Retinal pigment epithelial cell (primary cell): ENCODE results near the gene TMEM44.

ENCODE experiments used
- DNase-seq: peaks from one replicate; pipeline ENCODE4 v3.0.0-alpha.2; 2010; ENCODE audit warnings: low read depth
- H3K4me3 ChIP-seq: 2 replicates; pipeline ENCODE4 v1.5.1; 2011; ENCODE audit warnings: mild to moderate bottlenecking, low read length, control low read depth, moderate library complexity
- TF ChIP-seq, protein P1 (sequence below): conservative IDR thresholded peaks from 2 replicates; pipeline ENCODE4 v1.5.1; 2011; ENCODE audit warnings: low read depth, low read length, control low read depth, inconsistent platforms

The TMEM44 gene

DNA sequence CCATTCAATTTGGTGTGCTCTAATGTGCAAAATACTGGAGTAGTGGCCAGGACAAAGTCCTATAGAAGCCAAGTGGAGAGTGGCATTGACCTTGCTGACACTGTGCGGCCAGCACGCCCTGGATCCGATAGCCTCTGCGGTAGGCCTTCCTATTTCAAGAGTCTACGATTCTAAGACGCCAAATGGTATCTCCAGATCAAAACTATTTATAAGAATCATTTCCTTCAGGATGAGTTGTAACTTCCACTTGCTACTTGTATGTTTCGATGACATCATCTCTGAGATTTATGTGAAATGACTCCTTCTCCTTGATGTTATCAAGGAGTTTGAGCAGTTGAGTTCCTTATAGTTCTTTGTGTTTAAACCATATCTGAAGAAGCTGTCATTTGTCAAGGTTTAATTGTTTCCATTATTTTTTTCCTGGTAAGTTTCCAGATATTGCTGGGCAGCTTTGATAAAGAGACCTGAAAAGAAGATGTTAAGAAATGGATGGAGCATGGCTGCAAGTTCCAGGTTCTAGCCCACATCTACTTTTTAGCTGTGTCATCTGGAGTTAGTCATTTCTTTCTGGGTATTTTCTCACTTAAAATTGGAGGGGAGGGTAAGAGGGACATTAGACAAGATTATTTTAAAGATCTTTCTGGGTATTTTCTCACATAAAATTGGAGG lies 71.8 kb downstream of the TMEM44 start:
- TF ChIP-seq, protein P1, sequence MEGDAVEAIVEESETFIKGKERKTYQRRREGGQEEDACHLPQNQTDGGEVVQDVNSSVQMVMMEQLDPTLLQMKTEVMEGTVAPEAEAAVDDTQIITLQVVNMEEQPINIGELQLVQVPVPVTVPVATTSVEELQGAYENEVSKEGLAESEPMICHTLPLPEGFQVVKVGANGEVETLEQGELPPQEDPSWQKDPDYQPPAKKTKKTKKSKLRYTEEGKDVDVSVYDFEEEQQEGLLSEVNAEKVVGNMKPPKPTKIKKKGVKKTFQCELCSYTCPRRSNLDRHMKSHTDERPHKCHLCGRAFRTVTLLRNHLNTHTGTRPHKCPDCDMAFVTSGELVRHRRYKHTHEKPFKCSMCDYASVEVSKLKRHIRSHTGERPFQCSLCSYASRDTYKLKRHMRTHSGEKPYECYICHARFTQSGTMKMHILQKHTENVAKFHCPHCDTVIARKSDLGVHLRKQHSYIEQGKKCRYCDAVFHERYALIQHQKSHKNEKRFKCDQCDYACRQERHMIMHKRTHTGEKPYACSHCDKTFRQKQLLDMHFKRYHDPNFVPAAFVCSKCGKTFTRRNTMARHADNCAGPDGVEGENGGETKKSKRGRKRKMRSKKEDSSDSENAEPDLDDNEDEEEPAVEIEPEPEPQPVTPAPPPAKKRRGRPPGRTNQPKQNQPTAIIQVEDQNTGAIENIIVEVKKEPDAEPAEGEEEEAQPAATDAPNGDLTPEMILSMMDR, result no peak
- no peak for DNase-seq
- no peak overlapping the region for H3K4me3 ChIP-seq

DNA sequence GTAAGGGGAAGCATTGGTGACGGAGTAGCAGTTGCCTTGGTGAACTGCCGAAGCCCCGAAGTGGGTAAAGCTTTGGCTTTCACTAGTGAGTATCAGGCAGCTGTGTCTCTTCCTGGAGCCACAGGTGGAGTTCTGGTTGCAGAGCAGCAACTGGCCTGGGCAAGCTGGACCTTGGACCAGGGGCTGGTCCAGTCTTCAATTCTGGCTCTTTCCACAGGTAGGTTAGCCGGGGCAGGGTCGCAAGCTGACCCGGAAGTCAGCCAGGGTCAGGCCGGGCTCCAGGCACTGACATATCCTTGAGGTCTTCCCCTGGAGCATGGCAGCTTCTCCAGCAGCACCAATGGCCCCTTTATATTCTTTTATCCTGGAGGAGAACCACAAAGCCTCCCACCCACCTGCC lies 73.2 kb downstream of the TMEM44 start:
- H3K4me3 ChIP-seq, result no peak overlapping the region
- TF ChIP-seq, protein P1, result no peak
- DNase-seq, result no peak

DNA sequence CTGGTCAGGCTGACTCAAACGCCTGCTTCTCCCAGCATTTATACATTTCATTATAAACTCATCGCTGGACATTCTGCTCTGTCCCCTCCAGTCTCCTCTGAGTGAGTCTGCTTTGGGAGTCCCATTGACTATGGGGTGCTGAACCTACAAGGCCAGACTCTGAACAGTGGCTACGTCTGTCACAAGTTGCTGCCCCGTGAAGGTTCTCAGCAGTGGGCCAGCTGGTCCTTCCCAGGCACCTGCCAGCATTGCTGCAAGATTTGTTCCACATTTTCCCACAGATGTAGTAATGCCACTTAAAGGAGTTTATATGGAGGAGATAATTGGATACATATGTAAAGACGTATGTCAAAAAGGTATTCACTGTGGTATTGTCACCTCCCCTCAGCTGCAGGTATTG lies 73.7 kb downstream of the TMEM44 start:
- H3K4me3 ChIP-seq, result no peak overlapping the region
- TF ChIP-seq, protein P1, result no peak
- DNase-seq, result no peak

DNA sequence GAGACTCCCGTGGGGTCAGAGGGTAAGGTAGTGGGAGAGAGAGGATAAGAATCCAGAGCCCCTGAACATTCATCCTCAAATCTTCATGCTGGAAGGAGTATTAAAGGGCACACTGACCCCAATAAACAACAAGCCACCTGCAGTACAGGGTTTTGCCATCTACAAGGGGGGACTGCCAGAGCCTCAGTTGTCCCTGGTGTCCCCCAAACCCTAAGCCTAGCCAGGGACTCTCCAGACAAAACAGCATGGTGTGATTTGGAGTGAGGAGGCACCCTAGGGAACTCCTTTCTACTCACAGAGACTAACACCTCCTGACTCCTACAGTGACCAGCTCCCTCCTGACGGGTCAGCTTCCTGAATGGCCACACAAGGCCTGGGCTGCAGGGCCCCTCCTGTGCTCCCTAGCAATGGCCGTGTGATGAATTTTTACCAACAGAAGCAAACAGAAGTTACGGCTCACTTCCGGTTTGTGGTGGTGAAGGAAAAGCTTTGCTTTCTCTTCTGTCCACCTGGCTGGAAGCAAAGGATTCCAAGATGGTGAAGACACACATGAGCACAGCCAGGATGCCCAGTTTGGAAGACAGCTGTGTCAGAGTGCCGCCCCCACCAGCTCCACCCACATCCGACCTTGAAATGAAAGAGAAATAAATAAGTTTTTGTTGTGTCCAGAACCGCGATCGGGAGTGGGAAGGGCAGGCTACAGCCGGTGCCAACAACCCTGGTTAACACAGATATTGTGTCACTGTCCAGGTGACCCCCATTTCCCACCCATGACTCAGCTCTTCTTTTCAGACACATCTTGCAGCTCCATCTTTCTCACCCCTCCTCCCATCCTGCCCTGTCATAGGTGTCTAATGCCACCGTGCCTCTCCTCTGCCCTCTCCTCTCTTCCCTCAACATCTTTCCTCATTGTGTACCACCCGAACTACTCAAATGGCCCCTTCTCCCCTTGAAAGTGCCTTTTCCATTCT lies 76.8 kb downstream of the TMEM44 start:
- H3K4me3 ChIP-seq, result no peak overlapping the region
- no peak for DNase-seq

DNA sequence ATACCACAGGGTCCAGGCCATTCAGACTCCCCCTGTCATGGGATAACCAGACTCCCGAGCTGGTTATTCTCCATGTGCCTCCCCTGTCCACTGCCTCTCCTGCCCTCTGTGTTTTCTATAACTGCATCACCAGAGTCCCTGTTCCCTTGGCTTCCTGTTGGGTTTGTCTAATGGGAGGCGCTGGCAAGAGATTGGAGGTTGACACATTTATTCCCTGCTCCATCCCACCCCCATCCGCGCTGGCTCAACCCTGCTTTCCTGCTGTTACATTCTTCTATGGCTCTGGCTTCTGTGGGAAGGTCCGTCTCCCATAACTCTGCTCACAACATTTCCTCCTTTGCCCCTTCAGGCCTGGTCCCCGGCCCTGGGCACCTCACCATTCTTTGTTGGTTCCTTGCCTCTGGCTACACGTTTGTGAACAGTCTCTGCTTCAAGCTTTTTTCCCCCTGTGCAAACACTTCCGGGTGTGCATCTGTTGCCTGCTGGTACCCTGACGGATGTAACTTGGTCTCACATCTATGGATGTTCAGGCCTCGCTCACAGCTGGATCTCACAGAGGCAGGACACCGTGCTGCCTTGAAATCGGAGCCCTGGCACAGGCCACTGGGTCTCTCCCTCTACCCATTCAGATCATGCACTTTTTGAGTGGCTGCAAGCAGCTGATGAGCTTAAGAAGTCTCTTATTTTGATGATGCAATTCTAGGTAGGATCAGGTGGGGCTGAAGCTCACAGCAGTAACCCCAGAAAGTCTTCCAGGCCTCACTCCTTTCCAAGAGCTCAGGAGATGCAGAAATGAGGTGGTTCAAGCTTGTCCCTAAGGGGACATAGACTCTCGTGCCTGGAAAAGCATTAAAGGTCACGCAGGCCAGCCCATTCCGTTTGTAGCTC lies 77.8 kb downstream of the TMEM44 start:
- TF ChIP-seq, protein P1, result no peak
- H3K4me3 ChIP-seq, result no peak overlapping the region
- no peak for DNase-seq

More for the DNA sequence above, 76.8 kb downstream of the TMEM44 start:
- TF ChIP-seq, protein P1, result no peak

DNA sequence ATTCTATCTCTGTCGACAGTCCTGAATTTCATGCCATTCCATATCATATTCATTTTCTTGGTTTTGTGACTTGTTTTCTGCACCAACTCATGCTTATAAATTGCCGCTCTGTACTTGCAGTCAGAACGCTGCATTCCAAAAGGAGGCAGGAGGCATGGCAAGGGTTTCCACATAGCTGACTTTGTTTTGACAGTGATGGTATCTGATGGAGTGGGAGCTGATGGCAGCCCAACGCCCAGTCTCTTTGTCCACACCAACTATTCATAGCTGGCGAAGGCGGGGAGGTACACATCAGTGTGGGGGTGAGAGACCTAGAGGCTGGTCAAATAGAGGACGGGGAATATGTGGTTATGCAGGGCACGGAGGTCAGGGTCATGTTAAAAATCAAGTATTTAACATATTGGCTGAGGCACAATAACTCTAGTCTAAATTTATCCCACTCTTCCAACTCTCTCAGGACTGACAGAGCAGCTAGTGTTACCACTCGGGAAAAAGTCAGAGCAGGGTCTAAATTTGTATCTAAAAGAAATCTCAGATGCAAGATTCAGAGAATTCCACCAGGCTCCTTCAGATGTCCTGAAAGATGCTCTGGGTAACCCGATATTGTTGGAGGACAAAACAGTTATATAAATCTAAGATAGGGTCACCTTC lies 78.6 kb downstream of the TMEM44 start:
- no peak for DNase-seq
- no peak overlapping the region for H3K4me3 ChIP-seq
- TF ChIP-seq, protein P1, result no peak
